ENCODE measurements around the gene IFIT5. TPM values are rescaled to one million over a fixed set of nuclear protein-coding genes. Genes with fewer than 3 reads are reported as not detected.

Gene IFIT5
- total RNA-seq, 1 donor from 2014 or later: 25.3 TPM

DNA sequence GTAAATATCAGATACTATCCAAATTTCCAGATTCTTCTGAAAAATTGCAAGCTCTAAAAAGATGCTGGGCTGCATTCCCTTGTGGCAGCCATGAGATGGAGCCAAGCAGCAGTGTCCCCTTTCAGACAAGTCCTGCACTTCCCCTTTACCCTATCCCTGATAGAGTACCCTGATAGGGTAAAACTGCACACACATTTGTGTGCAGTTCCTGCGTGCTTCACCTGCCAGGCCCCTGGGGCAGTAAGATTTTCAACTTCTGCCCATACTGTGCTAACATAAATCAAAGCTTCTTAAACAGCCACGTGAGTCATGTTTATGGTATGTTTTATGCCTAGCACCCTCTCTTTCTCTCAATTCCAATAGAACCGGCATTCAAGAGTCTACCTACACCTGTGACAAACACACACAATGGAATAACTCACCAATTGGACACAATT, 52.2 kb downstream of the IFIT5 start:
- H3K27ac ChIP-seq: no peak overlapping the region
- intact Hi-C loops (cut with DNase I): no loop called here
- no peaks in the 10 kb centered on the region for H3K27me3 ChIP-seq (ENCODE audit: low read depth)
- no peaks in the 10 kb centered on the region for H3K9me3 ChIP-seq
- peaks cover 17% of the 10 kb centered on the region for H3K4me1 ChIP-seq
- peak; percentile 46 for TF ChIP-seq CTCF (IDR thresholded peaks at IDR 0.05)
- DNase-seq: no peak
- ATAC-seq: peak; percentile 79 to 82
- H3K4me3 ChIP-seq: no peak overlapping the region
- no peaks in the 10 kb centered on the region for H3K36me3 ChIP-seq

GRCh38 chr10:89468191-89468965, 54.0 kb downstream of the IFIT5 start:
- no peak overlapping the region for H3K4me3 ChIP-seq
- no peaks in the 10 kb centered on the region for H3K9me3 ChIP-seq
- H3K27me3 ChIP-seq (ENCODE audit: low read depth): no peaks in the 10 kb centered on the region
- H3K36me3 ChIP-seq: no peaks in the 10 kb centered on the region
- ATAC-seq (no peak), DNase-seq (no peak)
- H3K27ac ChIP-seq: no peak overlapping the region
- no peak for TF ChIP-seq CTCF (IDR thresholded peaks at IDR 0.05)
- intact Hi-C loops (cut with DNase I): no loop called here
- peaks cover 17% of the 10 kb centered on the region for H3K4me1 ChIP-seq

DNA sequence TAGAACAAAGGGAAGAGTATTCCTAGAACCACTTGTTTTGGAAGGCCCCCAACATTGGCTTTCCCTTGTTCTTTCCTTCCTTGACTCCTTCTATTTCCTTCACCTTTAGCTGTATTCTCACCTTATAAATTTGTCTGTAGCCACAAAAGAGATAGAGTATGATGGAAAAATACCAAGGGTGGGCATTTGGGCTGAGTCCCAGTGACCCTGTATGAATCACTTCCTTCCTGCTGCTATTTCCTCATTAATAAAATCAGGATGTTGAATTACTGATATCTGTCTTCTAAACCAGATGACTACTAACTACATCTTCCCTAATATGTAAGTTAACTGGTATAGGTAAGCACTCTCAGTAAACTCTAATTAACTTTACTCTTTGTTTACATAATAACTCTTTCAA, 55.1 kb downstream of the IFIT5 start:
- ATAC-seq (no peak), DNase-seq (no peak)
- H3K27me3 ChIP-seq (ENCODE audit: low read depth): no peaks in the 10 kb centered on the region
- TF ChIP-seq CTCF (IDR thresholded peaks at IDR 0.05): no peak
- H3K27ac ChIP-seq: no peak overlapping the region
- peaks cover 20% of the 10 kb centered on the region for H3K4me1 ChIP-seq
- H3K9me3 ChIP-seq: no peaks in the 10 kb centered on the region
- intact Hi-C loops (cut with DNase I): no loop called here
- no peak overlapping the region for H3K4me3 ChIP-seq
- no peaks in the 10 kb centered on the region for H3K36me3 ChIP-seq

Other genes with a start within 250 kb of the IFIT5 start
- 4.4 TPM for gene CH25H, start 207.3 kb upstream of the IFIT5 start, total RNA-seq
- gene LIPA, start 162.8 kb upstream of the IFIT5 start, total RNA-seq: 174 TPM
- gene IFIT2, start 112.5 kb upstream of the IFIT5 start, total RNA-seq: 64.8 TPM
- gene IFIT3, start 86.6 kb upstream of the IFIT5 start, total RNA-seq: 117 TPM
- gene IFIT1B, start 36.5 kb upstream of the IFIT5 start, total RNA-seq: not detected
- gene IFIT1, start 21.9 kb upstream of the IFIT5 start, total RNA-seq: 71.8 TPM
- 1.0 TPM for gene SLC16A12, start 121.0 kb downstream of the IFIT5 start, total RNA-seq
- 8.2 TPM for gene PANK1, start 230.7 kb downstream of the IFIT5 start, total RNA-seq